GM19395 (cell line): ENCODE measurements around the gene ARID2.

Experiments used
- ATAC-seq: cut with Tn5 transposase; IDR thresholded peaks from one replicate; pipeline ENCODE4 v1.9.1; 2021; ENCODE audit warnings: mild to moderate bottlenecking, moderate library complexity; ENCODE audit not compliant: unreplicated experiment

Gene ARID2

GRCh38 chr12:45760333-45760732, 30.8 kb downstream of the ARID2 start:
- no peak for ATAC-seq

- ATAC-seq, result peak; percentile 56
These were observed 32.9 kb downstream of the ARID2 start for GRCh38 chr12:45762185-45763110.

GRCh38 chr12:45763381-45763780, 33.9 kb downstream of the ARID2 start:
- ATAC-seq, result no peak

- no peak for ATAC-seq
These were observed 38.7 kb downstream of the ARID2 start for GRCh38 chr12:45768194-45768593.

GRCh38 chr12:45773747-45774146, 44.2 kb downstream of the ARID2 start:
- ATAC-seq, result no peak

- ATAC-seq, result no peak
These were observed 45.1 kb downstream of the ARID2 start for GRCh38 chr12:45774508-45775162.

- ATAC-seq, result no peak
These were observed 46.0 kb downstream of the ARID2 start for GRCh38 chr12:45775465-45775864.

GRCh38 chr12:45775964-45776363, 46.5 kb downstream of the ARID2 start:
- no peak for ATAC-seq

GRCh38 chr12:45779936-45780335, 50.4 kb downstream of the ARID2 start:
- ATAC-seq, result no peak

- no peak for ATAC-seq
These were observed 51.6 kb downstream of the ARID2 start for GRCh38 chr12:45781080-45781479.

- no peak for ATAC-seq
These were observed 55.8 kb downstream of the ARID2 start for GRCh38 chr12:45785315-45785714.

- no peak for ATAC-seq
These were observed 59.5 kb downstream of the ARID2 start for GRCh38 chr12:45789025-45789424.

GRCh38 chr12:45794422-45794821, 64.9 kb downstream of the ARID2 start:
- no peak for ATAC-seq

- no peak for ATAC-seq
These were observed 72.1 kb downstream of the ARID2 start for GRCh38 chr12:45801625-45802024.

- no peak for ATAC-seq
These were observed 73.6 kb downstream of the ARID2 start for GRCh38 chr12:45803111-45803510.

GRCh38 chr12:45816652-45817051, 87.1 kb downstream of the ARID2 start:
- ATAC-seq, result no peak

- peak; percentile 20 for ATAC-seq
These were observed 98.5 kb downstream of the ARID2 start for GRCh38 chr12:45827974-45828373.

- ATAC-seq, result peak; percentile 80
These were observed 98.9 kb downstream of the ARID2 start for GRCh38 chr12:45828402-45828801.

- ATAC-seq, result no peak
These were observed 102.1 kb downstream of the ARID2 start for GRCh38 chr12:45831590-45831989.

- ATAC-seq, result no peak
These were observed 103.9 kb downstream of the ARID2 start for GRCh38 chr12:45833401-45833800.

GRCh38 chr12:45834809-45835208, 105.3 kb downstream of the ARID2 start:
- no peak for ATAC-seq

GRCh38 chr12:45839917-45840316, 110.4 kb downstream of the ARID2 start:
- no peak for ATAC-seq
